Measurements from ENCODE around the gene SLC22A5. TPM values are rescaled to one million over a fixed set of nuclear protein-coding genes. Genes with fewer than 3 reads are reported as not detected.
A peak's percentile ranks its signal among the peaks of the same experiment; 100 is the strongest.

SLC22A5 gene
- polyA plus RNA-seq, 2 of the 4 experiments (the other 2 are of a cell fraction): 27.4 to 35.3 TPM

- FAIRE-seq: no peak
- WGBS (ENCODE audit: missing lambda C conversion rate): 25% methylated on average over 9 of the region's 9 CpGs
- no peak for TF ChIP-seq EP300 (IDR thresholded peaks at IDR 0.05)
- peak; percentile 90 to 91 for TF ChIP-seq RAD21 (conservative IDR thresholded peaks at IDR 0.05 in 1 of 2, IDR thresholded peaks at IDR 0.05 in 1 of 2)
- peak; percentile 76; the same call in 1 of the 2 replicates for TF ChIP-seq MAX (IDR thresholded peaks at IDR 0.05)
- no peak for TF ChIP-seq EHF (CRISPR knock-in tag; IDR thresholded peaks at IDR 0.05)
- TF ChIP-seq MYC (IDR thresholded peaks at IDR 0.05; ENCODE audit: borderline replicate concordance, low read length): 0 out of 2 replicates have a peak, but pooled peaks have one; percentile 31
- TF ChIP-seq SMC3 (IDR thresholded peaks at IDR 0.05): peak; percentile 81
- peak; percentile 83 for TF ChIP-seq CTCF (IDR thresholded peaks at IDR 0.05)
- peaks cover 64% of the 10 kb centered on the region for H3K4me1 ChIP-seq
- CTCF ChIA-PET: interaction anchor here (0.6 to 11.6 kb wide), 44 partner anchors 10 to 481 kb away, joined by 3 to 217 read pairs (median 6); partner anchors contain the start of genes IRF1, KIF3A, SLC22A5 and UQCRQ
- peak; percentile 41 to 57; a peak in 4 of 6 replicates for ATAC-seq
- POLR2A ChIA-PET: no interaction called here
- no peak overlapping the region for H3K4me3 ChIP-seq
- H3K4me2 ChIP-seq: no peak overlapping the region; the same call in 2 of the 3 replicates
- no peaks in the 10 kb centered on the region for H3K9me3 ChIP-seq
- peak; percentile 71 to 89 for DNase-seq (ENCODE audit: low read depth in 1 of 2, low spot score in 1 of 2)
- H3K27ac ChIP-seq: peak overlapping the region; percentile 92 to 94
Observed at GRCh38 chr5:132385326-132386105, 16.0 kb downstream of the SLC22A5 start.

- TF ChIP-seq MAX (IDR thresholded peaks at IDR 0.05): peak; percentile 48
- peak; percentile 91 for TF ChIP-seq CTCF (IDR thresholded peaks at IDR 0.05)
- TF ChIP-seq EHMT2 (IDR thresholded peaks at IDR 0.05; ENCODE audit: low read depth): no peak
- peak; percentile 96 for TF ChIP-seq RAD21 (conservative IDR thresholded peaks at IDR 0.05 in 1 of 2, IDR thresholded peaks at IDR 0.05 in 1 of 2)
- no peak for TF ChIP-seq TFCP2L1 (CRISPR knock-in tag; IDR thresholded peaks at IDR 0.05)
- TF ChIP-seq SMC3 (IDR thresholded peaks at IDR 0.05): peak; percentile 89
- no peak for TF ChIP-seq HOXB5 (CRISPR knock-in tag; IDR thresholded peaks at IDR 0.05)
- no peak overlapping the region for H3K4me3 ChIP-seq
- ATAC-seq (peak; percentile 66 to 82), DNase-seq (ENCODE audit: low read depth in 1 of 2, low spot score in 1 of 2) (peak; percentile 80 to 81), FAIRE-seq (no peak)
- no peaks in the 10 kb centered on the region for H3K9me3 ChIP-seq
- ChIA-PET POLR2A (interaction anchor here (0.7 to 4.5 kb wide), 2 partner anchors 24 to 110 kb away, joined by 3 to 49 read pairs; no protein-coding TSS in a partner anchor), CTCF (interaction anchor here (0.6 to 11.6 kb wide), 67 partner anchors 8 to 499 kb away, joined by 3 to 217 read pairs (median 5); partner anchors contain the start of genes IRF1, KIF3A, RAD50 and SLC22A4)
- 17% methylated on average over 10 of the region's 10 CpGs for WGBS (ENCODE audit: missing lambda C conversion rate)
- H3K4me1 ChIP-seq: peaks cover 66% of the 10 kb centered on the region
- H3K27ac ChIP-seq: peak overlapping the region; percentile 92 to 94
- peak overlapping the region; percentile 79 for H3K4me2 ChIP-seq
Observed at GRCh38 chr5:132386644-132387286, 17.3 kb downstream of the SLC22A5 start.

- Histone ChIP-seq H3K4me3 (peak overlapping the region; percentile 19; the same call in 2 of the 3 replicates), H3K27ac (peak overlapping the region; percentile 92 to 94), H3K4me1 (peaks cover 66% of the 10 kb centered on the region), H3K9me3 (no peaks in the 10 kb centered on the region), H3K4me2 (peak overlapping the region; percentile 79)
- 21% methylated on average over 4 of the region's 4 CpGs for WGBS (ENCODE audit: missing lambda C conversion rate)
- DNase-seq (ENCODE audit: low read depth in 1 of 2, low spot score in 1 of 2) (peak; percentile 84 to 93), ATAC-seq (peak; percentile 67 to 68), FAIRE-seq (peak; percentile 43)
- ChIA-PET CTCF (interaction anchor here (0.7 to 11.6 kb wide), 19 partner anchors 9 to 440 kb away, joined by 3 to 217 read pairs (median 6); partner anchors contain the start of genes KIF3A and SLC22A5), POLR2A (interaction anchor here (0.7 to 4.5 kb wide), 6 partner anchors 23 to 328 kb away, joined by 3 to 49 read pairs (median 5); partner anchors contain the start of genes IRF1 and SLC22A4)
- TF ChIP-seq BHLHE40 (IDR thresholded peaks at IDR 0.05; ENCODE audit: low read depth, low read length) (0 out of 2 replicates have a peak, but pooled peaks have one; percentile 40), MAX (IDR thresholded peaks at IDR 0.05) (peak; percentile 50), ZNF302 (CRISPR knock-in tag; IDR thresholded peaks at IDR 0.05) (peak; percentile 49; the same call in 1 of the 2 replicates), JUNB (IDR thresholded peaks at IDR 0.05) (peak; percentile 68), HOXA7 (CRISPR knock-in tag; IDR thresholded peaks at IDR 0.05) (no peak), E2F6 (IDR thresholded peaks at IDR 0.05; ENCODE audit: borderline replicate concordance, low read depth) (no peak), CEBPB (IDR thresholded peaks at IDR 0.05) (peak; percentile 26 to 61; a peak in 2 of 4 replicates), USF2 (IDR thresholded peaks at IDR 0.05) (no peak; the same call in 1 of the 2 replicates), ESRRA (IDR thresholded peaks at IDR 0.05; ENCODE audit: borderline replicate concordance, low read length) (no peak), HMGXB4 (CRISPR knock-in tag; IDR thresholded peaks at IDR 0.05; ENCODE audit: borderline replicate concordance) (no peak)
Observed at GRCh38 chr5:132387640-132388117, 18.2 kb downstream of the SLC22A5 start.
